Measurements from ENCODE around the gene DPF3. TPM values are rescaled to one million over a fixed set of nuclear protein-coding genes. Genes with fewer than 3 reads are reported as not detected.

DPF3 gene
- total and polyA plus RNA-seq, 12 donors: 0.91 to 6.0 (median 2.9) TPM

DNA sequence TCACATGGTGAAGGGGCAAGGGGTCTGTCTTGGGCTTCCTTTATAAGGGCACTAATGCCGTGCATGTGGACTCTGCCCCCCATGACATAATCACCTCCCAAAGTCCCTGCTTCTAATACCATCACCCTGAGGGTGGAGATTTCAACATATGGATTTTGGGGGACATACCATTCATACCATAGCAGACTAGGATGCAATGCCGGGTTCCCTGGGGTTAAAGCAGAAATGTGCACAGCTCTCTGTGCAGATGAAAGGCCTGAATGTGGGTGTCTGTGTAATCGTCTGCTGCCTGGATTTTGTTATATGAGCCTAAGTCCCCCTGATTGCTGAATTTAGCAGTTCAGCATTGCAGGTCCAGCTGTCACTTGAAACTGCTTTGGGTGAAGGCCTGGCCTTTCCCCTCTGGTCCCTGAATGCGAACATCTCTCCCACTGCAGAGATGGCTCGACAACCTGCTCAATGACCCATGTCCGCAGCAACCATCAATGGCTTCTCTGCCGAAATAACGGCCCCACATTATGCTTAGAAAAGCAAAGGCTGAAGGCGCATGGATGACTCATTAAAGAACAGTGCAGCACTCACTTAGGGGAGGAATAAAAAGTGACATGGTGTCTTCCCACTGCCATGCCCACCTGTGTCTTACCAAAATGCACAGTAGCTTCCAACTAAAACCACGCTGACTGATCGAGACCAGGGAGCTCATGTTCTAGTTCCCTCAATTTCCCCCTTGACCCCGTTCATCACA lies 286.3 kb downstream of the DPF3 start:
- no peak for TF ChIP-seq POLR2A (IDR thresholded peaks at IDR 0.05)
- TF ChIP-seq CTCF (IDR thresholded peaks at IDR 0.05): no peak
- Histone ChIP-seq H3K4me1 (replicated peaks in 1 of 2) (no peaks in the 10 kb centered on the region), H3K27me3 (no peaks in the 10 kb centered on the region), H3K9me3 (replicated peaks in 1 of 3) (no peaks in the 10 kb centered on the region), H3K36me3 (replicated peaks in 1 of 2) (no peaks in the 10 kb centered on the region), H3K4me3 (no peak overlapping the region), H3K27ac (no peak overlapping the region)
- DNase-seq: peak in 1 of 7 donors; percentile 10
- 84 to 88% (median 87%) methylated on average over 7 to 12 of the region's 12 CpGs for WGBS, 4 donors
- intact Hi-C loops (cut with DNase I): no loop called here

GRCh38 chr14:72606879-72607278 lies 287.0 kb downstream of the DPF3 start:
- no peak for DNase-seq
- Histone ChIP-seq H3K27me3 (no peaks in the 10 kb centered on the region), H3K4me1 (replicated peaks in 1 of 2) (no peaks in the 10 kb centered on the region), H3K36me3 (replicated peaks in 1 of 2) (no peaks in the 10 kb centered on the region), H3K4me3 (no peak overlapping the region), H3K27ac (no peak overlapping the region), H3K9me3 (replicated peaks in 1 of 3) (no peaks in the 10 kb centered on the region)
- TF ChIP-seq POLR2A (IDR thresholded peaks at IDR 0.05) (no peak), CTCF (IDR thresholded peaks at IDR 0.05) (no peak)
- 83 to 100% (median 92%) methylated on average over 1 of the region's 1 CpG for WGBS, 4 donors
- intact Hi-C loops (cut with DNase I): no loop called here

DNA sequence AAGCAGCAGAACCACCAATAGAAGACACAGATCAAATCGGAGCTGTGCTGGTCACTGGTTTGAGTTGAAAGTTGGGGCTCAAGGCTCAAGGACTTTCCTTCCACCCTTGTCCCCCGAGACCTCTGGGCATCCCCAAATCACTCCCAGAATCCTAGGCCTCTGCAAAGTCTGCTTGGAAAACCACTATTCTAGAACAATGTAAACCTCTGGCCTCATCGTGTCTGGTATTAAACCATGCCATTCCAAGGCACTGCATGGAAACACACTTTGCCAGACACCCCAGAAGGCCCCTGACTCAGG lies 288.0 kb downstream of the DPF3 start:
- WGBS, 4 donors: 92 to 100% (median 94%) methylated on average over 1 to 3 of the region's 3 CpGs
- Histone ChIP-seq H3K4me3 (no peak overlapping the region), H3K4me1 (replicated peaks in 1 of 2) (no peaks in the 10 kb centered on the region), H3K27ac (no peak overlapping the region), H3K9me3 (replicated peaks in 1 of 3) (no peaks in the 10 kb centered on the region), H3K27me3 (no peaks in the 10 kb centered on the region), H3K36me3 (replicated peaks in 1 of 2) (no peaks in the 10 kb centered on the region)
- TF ChIP-seq CTCF (IDR thresholded peaks at IDR 0.05) (no peak), POLR2A (IDR thresholded peaks at IDR 0.05) (no peak)
- DNase-seq: peak in 1 of 7 donors; percentile 0
- intact Hi-C loops (cut with DNase I): no loop called here

DNA sequence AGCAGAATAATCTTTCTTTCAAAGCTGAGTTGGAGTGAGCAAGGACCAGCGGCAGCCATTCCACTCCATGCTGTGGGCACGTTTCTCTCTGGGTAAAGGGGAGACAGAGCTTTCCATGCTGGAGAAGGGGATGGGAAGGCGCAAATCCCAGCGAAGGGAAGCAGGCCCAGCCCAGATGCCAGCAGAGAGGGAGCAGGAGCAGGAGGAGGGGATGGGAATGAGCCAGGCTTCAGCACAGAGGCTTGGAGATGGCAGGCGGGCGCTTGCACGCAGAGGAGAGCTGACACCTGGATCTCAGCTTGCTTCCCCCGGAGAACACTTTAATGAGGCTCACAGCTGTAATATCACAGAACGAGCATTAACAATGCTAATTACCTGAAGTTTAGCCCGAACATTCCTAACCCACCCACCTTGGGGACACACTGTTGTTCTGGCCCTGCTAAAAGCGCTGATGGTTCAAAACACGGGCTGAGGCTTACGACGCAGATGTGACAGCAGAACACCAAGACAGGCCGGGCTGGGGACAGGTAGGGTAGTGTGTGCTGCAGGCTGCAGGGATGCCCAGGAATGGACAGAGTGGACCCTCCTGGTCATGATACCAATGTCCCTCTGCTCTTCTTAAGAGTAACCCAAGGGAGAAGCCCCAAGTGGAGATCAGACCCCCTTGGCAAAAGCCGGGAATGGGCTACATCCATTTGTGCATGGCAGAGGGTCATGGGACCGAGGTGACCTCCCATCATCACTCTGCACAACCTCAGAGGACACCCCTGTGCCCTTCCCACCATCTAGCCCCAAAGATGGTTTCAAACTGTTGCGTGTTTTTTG lies 288.6 kb downstream of the DPF3 start:
- H3K27ac ChIP-seq: no peak overlapping the region
- no peak for TF ChIP-seq POLR2A (IDR thresholded peaks at IDR 0.05)
- TF ChIP-seq CTCF (IDR thresholded peaks at IDR 0.05): no peak
- intact Hi-C loops (cut with DNase I): no loop called here
- H3K4me3 ChIP-seq: no peak overlapping the region
- no peaks in the 10 kb centered on the region for H3K4me1 ChIP-seq (replicated peaks in 1 of 2)
- no peaks in the 10 kb centered on the region for H3K36me3 ChIP-seq (replicated peaks in 1 of 2)
- H3K9me3 ChIP-seq (replicated peaks in 1 of 3): no peaks in the 10 kb centered on the region
- peak in 1 of 7 donors; percentile 27 for DNase-seq
- WGBS, 4 donors: 82 to 91% (median 88%) methylated on average over 17 to 18 of the region's 18 CpGs
- no peaks in the 10 kb centered on the region for H3K27me3 ChIP-seq

All from adrenal gland (tissue), 12 donors.